ENCODE data around the gene ANAPC15. TPM values are rescaled to one million over a fixed set of nuclear protein-coding genes. Genes with fewer than 3 reads are reported as not detected.

The ANAPC15 gene
- total RNA-seq, 2 donors from 2014 or later = 26.4 to 30.0 TPM

DNA sequence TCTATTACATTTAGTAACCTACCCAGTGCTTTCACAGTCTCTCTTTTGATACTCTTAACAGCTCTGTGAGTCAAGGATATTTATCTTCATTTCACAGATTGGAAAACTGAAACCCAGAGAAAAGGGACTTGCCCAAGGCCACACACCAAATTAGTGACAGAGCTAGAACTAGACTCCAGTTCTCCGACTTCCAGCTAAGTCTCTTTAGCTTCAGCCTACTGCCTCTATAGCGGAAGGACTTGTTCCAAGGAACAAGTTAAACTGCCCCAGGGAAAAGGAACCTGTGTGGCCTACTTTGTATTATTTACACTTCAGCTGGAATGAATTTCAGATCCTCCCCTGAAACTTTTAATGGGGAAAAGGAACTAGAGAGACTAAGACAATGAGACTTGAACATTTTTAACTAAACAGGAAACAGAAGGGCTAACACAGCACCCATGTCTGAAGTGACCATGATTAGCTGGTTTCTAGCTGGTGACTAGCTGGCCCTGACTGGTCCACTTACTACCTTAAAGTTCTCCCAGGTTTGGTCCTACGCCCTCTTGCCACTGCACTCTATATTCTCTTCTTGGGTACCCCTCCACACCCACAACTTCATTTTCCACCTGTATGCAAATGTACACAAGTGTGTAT lies 30.6 kb downstream of the ANAPC15 start:
- Histone ChIP-seq H3K27ac (no peak overlapping the region), H3K9me3 (no peaks in the 10 kb centered on the region), H3K4me3 (no peak overlapping the region), H3K27me3 (no peaks in the 10 kb centered on the region), H3K36me3 (no peaks in the 10 kb centered on the region), H3K4me1 (peaks cover 0 to 24% of the 10 kb centered on the region in 2 donors)
- DNase-seq (ENCODE audit: low spot score) = no peak
- TF ChIP-seq, protein P1, sequence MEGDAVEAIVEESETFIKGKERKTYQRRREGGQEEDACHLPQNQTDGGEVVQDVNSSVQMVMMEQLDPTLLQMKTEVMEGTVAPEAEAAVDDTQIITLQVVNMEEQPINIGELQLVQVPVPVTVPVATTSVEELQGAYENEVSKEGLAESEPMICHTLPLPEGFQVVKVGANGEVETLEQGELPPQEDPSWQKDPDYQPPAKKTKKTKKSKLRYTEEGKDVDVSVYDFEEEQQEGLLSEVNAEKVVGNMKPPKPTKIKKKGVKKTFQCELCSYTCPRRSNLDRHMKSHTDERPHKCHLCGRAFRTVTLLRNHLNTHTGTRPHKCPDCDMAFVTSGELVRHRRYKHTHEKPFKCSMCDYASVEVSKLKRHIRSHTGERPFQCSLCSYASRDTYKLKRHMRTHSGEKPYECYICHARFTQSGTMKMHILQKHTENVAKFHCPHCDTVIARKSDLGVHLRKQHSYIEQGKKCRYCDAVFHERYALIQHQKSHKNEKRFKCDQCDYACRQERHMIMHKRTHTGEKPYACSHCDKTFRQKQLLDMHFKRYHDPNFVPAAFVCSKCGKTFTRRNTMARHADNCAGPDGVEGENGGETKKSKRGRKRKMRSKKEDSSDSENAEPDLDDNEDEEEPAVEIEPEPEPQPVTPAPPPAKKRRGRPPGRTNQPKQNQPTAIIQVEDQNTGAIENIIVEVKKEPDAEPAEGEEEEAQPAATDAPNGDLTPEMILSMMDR (IDR thresholded peaks at IDR 0.05) = no peak

DNA sequence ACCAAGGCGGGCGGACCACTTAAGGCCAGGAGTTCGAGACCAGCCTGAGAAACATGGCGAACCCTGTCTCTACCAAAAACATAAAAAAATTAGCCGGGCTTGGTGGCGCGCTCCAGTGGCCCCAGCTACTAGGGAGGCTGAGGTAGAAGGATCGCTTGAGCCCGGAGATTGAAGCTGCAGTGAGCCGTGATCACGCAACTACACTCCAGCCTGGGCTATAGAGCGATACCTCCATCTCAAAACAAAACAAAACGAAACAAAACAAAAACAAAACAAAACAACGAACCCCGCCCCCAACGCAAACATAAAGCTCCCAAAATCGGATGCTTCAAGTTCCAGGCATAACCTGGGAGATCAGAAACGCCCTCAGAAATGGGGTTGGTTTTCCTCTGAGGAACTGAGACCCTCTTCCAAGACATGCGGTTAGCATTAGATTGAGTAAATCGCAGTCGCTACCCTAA lies 31.3 kb downstream of the ANAPC15 start:
- H3K4me1 ChIP-seq = peaks cover 0 to 24% of the 10 kb centered on the region in 2 donors
- no peaks in the 10 kb centered on the region for H3K36me3 ChIP-seq
- TF ChIP-seq, protein P1 (IDR thresholded peaks at IDR 0.05) = no peak
- H3K27ac ChIP-seq = peak overlapping the region; percentile 94 to 96
- H3K9me3 ChIP-seq = no peaks in the 10 kb centered on the region
- H3K4me3 ChIP-seq = peak overlapping the region; percentile 76
- H3K27me3 ChIP-seq = no peaks in the 10 kb centered on the region
- DNase-seq (ENCODE audit: low spot score) = no peak

DNA sequence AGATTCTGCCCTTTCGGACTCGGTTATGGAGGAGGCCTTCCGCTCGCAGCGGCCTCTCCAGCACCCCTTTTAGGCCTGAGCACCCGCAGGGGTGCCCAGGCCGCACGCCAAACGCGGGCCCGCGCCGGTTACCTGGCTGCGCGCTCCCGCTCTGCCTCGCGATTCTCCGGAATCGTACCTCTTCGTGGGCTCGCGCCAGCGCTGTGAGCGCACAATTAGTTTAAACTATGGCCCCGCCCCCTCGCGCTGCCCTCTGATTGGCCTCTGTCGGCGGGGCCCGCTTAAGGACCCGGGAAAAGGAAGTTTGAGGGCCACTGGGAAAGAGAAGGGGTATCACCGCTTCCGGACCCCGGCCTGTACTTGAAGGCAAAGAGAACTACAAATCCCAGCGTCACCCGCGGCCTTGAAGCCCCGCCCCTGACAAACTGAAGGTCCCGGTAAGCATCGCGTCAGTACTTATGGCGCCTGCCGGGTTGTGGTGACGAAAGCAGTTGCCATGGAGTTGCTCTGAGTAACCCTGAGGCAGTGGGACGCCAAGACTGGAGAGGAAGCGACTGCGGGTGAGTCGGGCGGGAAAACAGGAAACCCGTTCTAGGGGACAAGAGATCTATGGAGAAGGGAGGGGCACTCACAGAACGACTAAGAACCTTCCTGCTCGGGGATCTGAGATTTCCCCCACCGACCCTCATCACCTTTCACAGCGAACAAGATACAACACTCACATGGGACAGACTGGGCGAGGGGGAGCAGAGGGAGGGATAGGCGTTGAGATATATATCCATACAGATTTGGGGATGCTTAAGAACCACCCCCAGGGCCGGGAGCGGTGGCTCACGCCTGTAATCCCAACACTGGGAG lies 31.9 kb downstream of the ANAPC15 start, which contains the start of the genes LRRC51 and NUMA1:
TSS of gene LRRC51 (plus strand) at position 525 of the 858 bp plus-strand sequence. CDS start 8,234 bp downstream, outside the sequence.
TSS of gene NUMA1 (minus strand) at position 217 of the 858 bp plus-strand sequence. CDS start 44,599 bp downstream, outside the sequence.
- TF ChIP-seq, protein P1 (IDR thresholded peaks at IDR 0.05) = no peak
- no peaks in the 10 kb centered on the region for H3K36me3 ChIP-seq
- H3K4me3 ChIP-seq = peak within 1 kb of the TSS; percentile 76
- H3K4me1 ChIP-seq = peaks cover 0 to 24% of the 10 kb centered on the region in 2 donors
- no peaks in the 10 kb centered on the region for H3K27me3 ChIP-seq
- H3K27ac ChIP-seq = peak within 1 kb of the TSS; percentile 94 to 96
- DNase-seq (ENCODE audit: low spot score) = peak; percentile 100
- H3K9me3 ChIP-seq = no peaks in the 10 kb centered on the region

DNA sequence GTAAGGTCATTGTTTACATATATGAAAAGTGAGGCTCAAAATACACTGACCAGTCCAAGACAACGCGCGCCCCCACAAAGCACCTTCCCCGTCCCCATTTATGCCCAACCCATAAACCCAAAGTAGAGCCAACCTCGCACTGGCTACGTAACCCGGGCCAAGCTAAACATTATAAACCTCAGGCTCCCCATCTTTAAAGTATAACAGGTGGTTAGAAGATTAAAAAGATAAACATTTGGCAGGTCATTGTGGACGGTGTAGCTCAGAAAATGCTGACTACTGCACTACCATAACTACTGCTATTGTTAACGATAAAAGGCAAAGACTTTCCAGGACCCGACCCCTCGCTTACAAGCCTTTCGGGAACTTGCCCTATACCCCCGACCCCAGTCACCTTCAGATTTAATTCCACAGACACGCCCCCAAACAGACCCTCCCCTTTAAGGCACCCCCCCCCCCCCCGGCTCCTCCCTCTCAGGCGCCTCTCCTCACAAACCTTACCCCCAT lies 32.6 kb downstream of the ANAPC15 start:
- H3K4me1 ChIP-seq = peaks cover 0 to 24% of the 10 kb centered on the region in 2 donors
- H3K36me3 ChIP-seq = no peaks in the 10 kb centered on the region
- TF ChIP-seq, protein P1 (IDR thresholded peaks at IDR 0.05) = no peak
- H3K4me3 ChIP-seq = peak overlapping the region; percentile 76
- H3K9me3 ChIP-seq = no peaks in the 10 kb centered on the region
- H3K27me3 ChIP-seq = no peaks in the 10 kb centered on the region
- peak overlapping the region; percentile 94 to 96 for H3K27ac ChIP-seq
- DNase-seq (ENCODE audit: low spot score) = no peak

DNA sequence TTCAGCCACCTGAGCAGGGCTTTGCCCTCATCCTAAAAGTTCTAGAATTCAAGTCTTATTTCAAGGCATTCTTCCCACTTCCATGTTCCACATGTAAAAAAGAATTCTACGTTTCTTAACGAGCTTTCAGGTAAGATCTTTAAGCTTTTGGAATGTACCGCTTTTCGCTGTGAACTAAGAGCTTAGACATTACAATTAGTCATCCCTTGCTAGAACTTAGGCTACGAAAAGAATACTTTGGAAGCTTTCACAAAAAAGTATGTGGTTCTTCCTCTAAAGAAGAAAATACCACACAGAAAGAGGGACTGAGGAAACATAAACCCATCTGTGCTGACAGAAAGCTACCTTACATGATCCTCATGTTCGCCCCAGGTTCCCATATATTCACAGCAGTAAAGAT lies 34.0 kb downstream of the ANAPC15 start:
- peaks cover 0 to 24% of the 10 kb centered on the region in 2 donors for H3K4me1 ChIP-seq
- TF ChIP-seq, protein P1 (IDR thresholded peaks at IDR 0.05) = no peak
- H3K4me3 ChIP-seq = no peak overlapping the region
- H3K9me3 ChIP-seq = no peaks in the 10 kb centered on the region
- no peaks in the 10 kb centered on the region for H3K27me3 ChIP-seq
- no peak for DNase-seq (ENCODE audit: low spot score)
- peak overlapping the region; percentile 94 to 96 for H3K27ac ChIP-seq
- no peaks in the 10 kb centered on the region for H3K36me3 ChIP-seq
